Natural killer cell treated with Interleukin-12 subunit alpha and Interleukin-12 subunit beta and Interleukin-15 and Interleukin-18, amount 100 ng/mL, for 72 hours (primary cell): ENCODE data around the gene CFAP61. TPM values are rescaled to one million over a fixed set of nuclear protein-coding genes. Genes with fewer than 3 reads are reported as not detected.
"Not testable (repeated sequence)": the region's sequence is repeated elsewhere in the genome, so short reads cannot be mapped to it uniquely, and the experiment has no call there.

Experiments
- ATAC-seq, 2 donors: fragments of 150-1000 bp; cut with Tn5 transposase in 1 of 2; sonication (Bioruptor Pico), chemical (Tn5 transposase) in 1 of 2; 2 replicates each; pipeline ENCODE4 v1.10.0; 2021
- DNase-seq: peaks from one replicate; pipeline ENCODE4 v3.0.0; 2022; ENCODE audit warnings: low spot score
- H3K27ac Mint-ChIP-seq, 2 donors: 1 replicate in 1 of 2; 2 replicates in 1 of 2; pipeline ENCODE4 v1.8.0; 2022; ENCODE audit warnings: mixed read lengths in 2 of 2, mild to moderate bottlenecking in 1 of 2, moderate library complexity in 1 of 2
- H3K27me3 Mint-ChIP-seq, 2 donors: 1 replicate in 1 of 2; 2 replicates in 1 of 2; pipeline ENCODE4 v1.8.0; 2022; ENCODE audit warnings: mixed read lengths in 2 of 2
- H3K36me3 Mint-ChIP-seq: one replicate; pipeline ENCODE4 v1.8.0; 2022; ENCODE audit warnings: mixed read lengths
- H3K4me1 Mint-ChIP-seq, 2 donors: 1 replicate in 1 of 2; 2 replicates in 1 of 2; pipeline ENCODE4 v1.8.0; 2022; ENCODE audit warnings: low read depth in 2 of 2, mixed read lengths in 2 of 2, mild to moderate bottlenecking in 1 of 2
- H3K4me3 Mint-ChIP-seq: one replicate; pipeline ENCODE4 v1.8.0; 2022; ENCODE audit warnings: mixed read lengths
- H3K9me3 Mint-ChIP-seq: 2 replicates; pipeline ENCODE4 v1.8.0; 2022; ENCODE audit warnings: mixed read lengths
- total RNA-seq, 2 donors: library from RNA; stranded (reverse); gene quantifications; one replicate each; pipeline ENCODE4 v1.2.3, GENCODE V29; 2022

The CFAP61 gene
- total RNA-seq, 2 donors from 2014 or later = not detected

DNA sequence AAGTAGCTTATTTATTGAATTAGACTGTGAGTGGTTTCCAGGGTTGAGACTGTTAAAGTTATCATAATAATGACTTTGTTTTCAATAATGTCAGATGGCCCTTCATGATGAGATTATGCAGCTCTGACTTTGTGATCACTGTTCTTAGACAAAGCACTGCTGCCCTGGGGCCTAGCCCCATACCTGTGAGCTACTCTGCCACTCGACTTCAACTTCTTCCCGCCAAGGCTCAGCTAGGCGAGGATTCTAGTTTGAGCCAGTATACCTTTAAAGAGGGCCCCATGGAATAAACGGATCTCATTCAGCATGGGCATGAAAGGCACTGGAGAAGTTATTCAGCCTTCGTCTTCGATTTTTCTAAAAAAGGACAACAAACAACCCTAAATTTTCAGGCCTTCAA is 270.6 kb downstream of the CFAP61 start:
- ATAC-seq (no peak), DNase-seq (no peak)
- no peaks in the 10 kb centered on the region for H3K4me1 Mint-ChIP-seq
- no peak overlapping the region for H3K4me3 Mint-ChIP-seq
- H3K27ac Mint-ChIP-seq = no peak overlapping the region
- no peaks in the 10 kb centered on the region for H3K9me3 Mint-ChIP-seq
- peaks cover 5 to 24% of the 10 kb centered on the region in 2 donors for H3K27me3 Mint-ChIP-seq
- no peaks in the 10 kb centered on the region for H3K36me3 Mint-ChIP-seq

DNA sequence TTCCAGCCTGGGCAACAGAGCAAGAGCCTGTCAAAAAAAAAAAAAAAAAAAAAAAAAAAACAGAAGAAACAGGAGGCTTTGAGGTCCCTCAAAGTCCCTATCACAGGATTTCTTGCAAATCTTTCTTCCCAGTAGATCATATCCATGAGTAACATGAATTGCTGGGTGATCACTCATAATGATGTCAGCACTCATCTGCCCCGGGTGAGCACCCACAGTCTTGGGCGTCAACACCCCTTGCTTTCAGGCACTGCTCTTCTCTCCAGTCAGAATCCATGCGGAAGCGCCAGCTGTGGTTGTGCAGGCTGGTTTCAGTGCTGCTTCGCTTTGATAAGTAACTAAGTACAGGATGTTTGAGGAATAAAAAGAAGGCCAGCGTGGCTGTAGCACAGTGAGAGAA is 275.4 kb downstream of the CFAP61 start:
- DNase-seq (no peak), ATAC-seq (no peak)
- no peaks in the 10 kb centered on the region for H3K4me1 Mint-ChIP-seq
- H3K36me3 Mint-ChIP-seq = no peaks in the 10 kb centered on the region
- H3K4me3 Mint-ChIP-seq = no peak overlapping the region
- no peaks in the 10 kb centered on the region for H3K9me3 Mint-ChIP-seq
- peaks cover 11 to 37% of the 10 kb centered on the region in 2 donors for H3K27me3 Mint-ChIP-seq
- no peak overlapping the region for H3K27ac Mint-ChIP-seq

DNA sequence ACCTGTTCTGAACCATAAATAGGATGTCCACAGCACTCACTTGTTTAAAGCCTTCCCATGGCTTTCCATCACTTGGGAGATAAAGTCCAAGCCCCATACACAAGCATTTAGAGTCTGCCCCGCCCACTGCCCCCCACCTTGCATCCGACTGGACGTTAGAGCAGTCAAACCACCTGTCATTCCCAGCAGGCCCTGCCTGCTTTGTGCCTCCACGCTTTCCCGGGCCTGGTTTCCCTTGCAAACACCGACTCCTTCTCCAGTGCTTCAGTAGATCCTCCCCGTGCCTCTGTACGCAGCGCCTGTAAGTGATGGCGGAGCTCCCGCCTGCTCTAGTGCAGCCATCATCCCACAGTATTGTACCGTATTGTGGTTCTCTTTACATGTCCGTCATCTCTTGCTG is 277.2 kb downstream of the CFAP61 start:
- H3K27me3 Mint-ChIP-seq = peaks cover 11 to 37% of the 10 kb centered on the region in 2 donors
- H3K36me3 Mint-ChIP-seq = no peaks in the 10 kb centered on the region
- no peaks in the 10 kb centered on the region for H3K4me1 Mint-ChIP-seq
- ATAC-seq = no peak
- H3K9me3 Mint-ChIP-seq = no peaks in the 10 kb centered on the region
- no peak overlapping the region for H3K27ac Mint-ChIP-seq
- H3K4me3 Mint-ChIP-seq = no peak overlapping the region
- DNase-seq = no peak

DNA sequence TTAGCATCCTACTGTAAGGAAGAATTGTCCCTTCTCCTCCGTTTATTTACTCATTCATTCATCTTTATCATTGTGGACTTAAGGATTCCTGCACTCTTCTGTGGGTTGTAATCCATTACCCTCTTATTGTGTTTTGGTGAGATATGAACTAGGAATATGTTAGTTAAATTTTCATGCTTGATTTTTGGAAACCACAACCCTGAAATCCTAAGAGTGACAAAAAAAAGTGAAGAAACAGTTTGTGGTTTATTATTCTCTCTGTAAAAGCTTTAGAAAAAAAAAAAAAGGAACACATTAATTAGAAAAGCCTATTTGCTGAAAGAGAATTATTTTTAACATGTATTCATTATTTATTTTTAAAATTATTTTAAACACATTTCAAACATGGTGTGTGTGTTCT is 278.8 kb downstream of the CFAP61 start:
- ATAC-seq = no peak
- Mint-ChIP-seq H3K9me3 (no peaks in the 10 kb centered on the region), H3K27ac (no peak overlapping the region), H3K27me3 (peaks cover 11 to 31% of the 10 kb centered on the region in 2 donors), H3K4me3 (no peak overlapping the region), H3K4me1 (no peaks in the 10 kb centered on the region), H3K36me3 (no peaks in the 10 kb centered on the region)
- no peak for DNase-seq

DNA sequence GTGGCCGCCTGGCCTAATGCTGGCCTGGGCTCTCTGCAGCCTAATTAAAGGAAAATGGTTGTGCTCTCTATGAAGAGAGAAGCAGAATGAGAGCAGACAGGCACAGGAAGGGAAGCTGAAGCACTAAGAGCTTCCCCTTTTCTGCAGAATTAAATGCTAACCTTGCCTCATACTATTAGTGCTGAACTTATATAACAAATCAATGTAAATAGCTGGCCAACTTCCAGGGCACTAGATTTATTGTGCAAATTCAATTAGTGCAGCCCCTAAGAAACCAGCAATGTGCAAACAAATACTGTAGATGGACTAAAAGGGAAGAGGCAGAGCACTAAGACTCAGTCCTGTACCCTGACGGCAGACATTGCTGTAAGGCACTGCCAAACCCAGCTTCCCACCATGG is 279.5 kb downstream of the CFAP61 start:
- ATAC-seq = no peak
- Mint-ChIP-seq H3K36me3 (no peaks in the 10 kb centered on the region), H3K9me3 (no peaks in the 10 kb centered on the region), H3K4me1 (no peaks in the 10 kb centered on the region), H3K27me3 (peaks cover 8 to 24% of the 10 kb centered on the region in 2 donors), H3K4me3 (no peak overlapping the region), H3K27ac (no peak overlapping the region)
- no peak for DNase-seq

DNA sequence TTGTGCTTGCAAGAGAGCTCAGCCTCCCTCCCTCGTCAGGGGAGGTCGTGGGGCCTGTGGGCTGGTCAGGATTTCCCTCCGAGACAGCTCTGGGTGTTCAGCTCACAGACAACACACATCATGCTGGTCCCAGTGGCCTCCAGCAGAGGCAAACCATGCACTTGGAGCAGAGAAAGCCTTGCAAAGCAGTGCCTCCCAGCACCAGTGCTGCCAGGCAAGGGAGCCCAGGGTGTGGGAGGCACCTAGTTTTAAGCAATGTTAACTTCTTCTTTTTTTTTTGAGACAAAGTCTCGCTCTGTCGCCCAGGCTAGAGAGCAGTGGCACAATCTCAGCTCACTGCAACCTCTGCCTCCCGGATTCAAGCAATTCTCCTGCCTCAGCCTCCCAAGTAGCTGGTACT is 281.5 kb downstream of the CFAP61 start:
- no peaks in the 10 kb centered on the region for H3K36me3 Mint-ChIP-seq
- peaks cover 3 to 15% of the 10 kb centered on the region in 2 donors for H3K27me3 Mint-ChIP-seq
- DNase-seq = no peak
- no peaks in the 10 kb centered on the region for H3K9me3 Mint-ChIP-seq
- no peaks in the 10 kb centered on the region for H3K4me1 Mint-ChIP-seq
- H3K4me3 Mint-ChIP-seq = no peak overlapping the region
- H3K27ac Mint-ChIP-seq = no peak overlapping the region
- ATAC-seq = no peak

DNA sequence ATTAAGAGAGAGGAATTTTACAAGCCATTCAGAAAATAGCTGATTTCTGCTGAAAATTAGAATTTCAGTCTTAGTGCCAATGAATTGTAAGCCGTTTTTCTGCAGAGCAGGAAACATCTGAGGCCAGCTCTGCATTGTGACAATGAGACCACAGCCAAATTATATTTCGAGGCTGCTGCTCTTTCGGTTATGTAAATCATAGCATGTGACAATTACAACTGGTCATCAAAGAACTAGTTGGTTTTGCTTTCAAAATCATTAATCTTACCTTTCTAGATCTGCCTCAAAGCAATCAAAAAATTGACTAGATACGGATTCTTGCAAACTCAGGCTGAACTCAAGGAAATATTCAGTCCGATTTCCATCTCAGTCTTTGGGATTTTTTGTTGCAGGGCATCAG is 282.2 kb downstream of the CFAP61 start:
- Mint-ChIP-seq H3K27ac (no peak overlapping the region), H3K4me3 (no peak overlapping the region), H3K36me3 (no peaks in the 10 kb centered on the region), H3K9me3 (no peaks in the 10 kb centered on the region), H3K4me1 (no peaks in the 10 kb centered on the region), H3K27me3 (peaks cover 0 to 9% of the 10 kb centered on the region in 2 donors)
- ATAC-seq (no peak), DNase-seq (no peak)

DNA sequence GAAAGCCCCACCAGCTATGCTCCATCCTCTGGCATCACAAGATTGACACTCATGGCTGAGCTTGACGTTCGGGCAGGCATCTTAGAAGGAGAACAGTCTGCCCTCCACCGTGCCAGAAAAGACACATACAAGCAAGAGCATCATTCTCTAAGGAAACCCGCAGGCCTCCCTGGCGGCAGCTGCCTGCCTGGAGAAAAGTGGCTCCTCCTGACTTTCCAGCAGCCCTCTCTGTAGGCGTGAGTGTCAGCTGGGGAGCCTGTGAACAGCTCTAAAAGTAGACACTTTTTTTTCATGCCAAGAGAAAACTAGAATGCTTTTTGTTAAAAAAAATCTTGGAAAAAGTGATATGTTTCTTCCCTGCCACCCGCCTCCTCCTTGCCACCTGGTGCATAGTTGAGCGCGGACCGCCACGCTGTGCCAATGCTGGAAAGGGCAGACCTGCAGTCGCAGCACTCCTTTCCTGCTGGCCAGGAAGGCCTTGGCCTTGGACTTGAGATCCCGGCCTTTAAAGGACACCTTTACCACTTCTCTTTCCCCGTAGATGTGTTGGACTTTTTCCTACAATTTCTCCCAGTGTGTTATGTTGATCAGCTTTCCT is 285.9 kb downstream of the CFAP61 start:
- Mint-ChIP-seq H3K27ac (no peak overlapping the region), H3K27me3 (peaks cover 4 to 5% of the 10 kb centered on the region in 2 donors), H3K9me3 (no peaks in the 10 kb centered on the region), H3K4me1 (no peaks in the 10 kb centered on the region), H3K4me3 (no peak overlapping the region), H3K36me3 (no peaks in the 10 kb centered on the region)
- ATAC-seq = no peak
- DNase-seq = no peak

DNA sequence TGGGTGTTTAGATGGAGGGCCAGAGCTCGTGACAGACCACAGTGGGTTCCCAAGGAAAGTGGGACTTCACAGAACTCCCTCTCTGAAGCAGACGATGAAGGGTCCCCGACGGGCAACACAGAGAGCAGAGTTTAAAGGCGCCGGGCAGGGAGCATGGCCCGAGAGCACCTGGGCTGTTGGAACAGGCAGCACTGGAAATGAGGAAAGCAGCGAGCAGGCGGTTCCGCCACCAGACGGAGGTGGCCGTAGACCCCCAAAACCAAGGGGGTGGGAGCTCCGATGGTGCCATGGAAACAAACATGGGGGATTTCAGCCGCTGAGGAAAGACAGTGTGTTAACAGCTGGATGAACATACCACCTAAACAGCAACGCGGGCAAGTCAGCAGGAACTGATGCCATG is 288.1 kb downstream of the CFAP61 start:
- Mint-ChIP-seq H3K27me3 (peaks cover 6 to 10% of the 10 kb centered on the region in 2 donors), H3K36me3 (no peaks in the 10 kb centered on the region), H3K9me3 (no peaks in the 10 kb centered on the region), H3K27ac (no peak overlapping the region), H3K4me1 (no peaks in the 10 kb centered on the region), H3K4me3 (no peak overlapping the region)
- DNase-seq (no peak), ATAC-seq (no peak)

DNA sequence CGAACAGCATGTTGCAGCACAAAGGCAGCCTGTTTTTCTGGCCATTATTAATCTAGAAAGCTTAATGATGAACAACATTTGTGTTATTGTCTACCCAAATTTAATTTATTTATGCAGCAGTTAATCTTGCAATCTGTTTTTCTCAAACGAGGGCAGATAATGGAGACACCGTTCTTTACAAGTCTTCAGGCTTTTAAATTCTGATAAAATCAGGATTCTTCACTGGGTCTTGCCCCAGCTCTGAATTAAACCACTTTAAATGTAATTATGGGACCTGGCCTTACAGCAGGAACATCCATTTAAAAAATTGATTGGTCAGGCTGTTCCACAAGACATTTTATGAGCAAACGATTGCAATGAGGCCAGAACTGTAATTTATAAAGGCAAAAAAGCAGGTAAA is 289.0 kb downstream of the CFAP61 start:
- ATAC-seq (no peak), DNase-seq (no peak)
- Mint-ChIP-seq H3K4me3 (no peak overlapping the region), H3K27me3 (peaks cover 6 to 10% of the 10 kb centered on the region in 2 donors), H3K4me1 (no peaks in the 10 kb centered on the region), H3K27ac (no peak overlapping the region), H3K36me3 (no peaks in the 10 kb centered on the region), H3K9me3 (no peaks in the 10 kb centered on the region)

DNA sequence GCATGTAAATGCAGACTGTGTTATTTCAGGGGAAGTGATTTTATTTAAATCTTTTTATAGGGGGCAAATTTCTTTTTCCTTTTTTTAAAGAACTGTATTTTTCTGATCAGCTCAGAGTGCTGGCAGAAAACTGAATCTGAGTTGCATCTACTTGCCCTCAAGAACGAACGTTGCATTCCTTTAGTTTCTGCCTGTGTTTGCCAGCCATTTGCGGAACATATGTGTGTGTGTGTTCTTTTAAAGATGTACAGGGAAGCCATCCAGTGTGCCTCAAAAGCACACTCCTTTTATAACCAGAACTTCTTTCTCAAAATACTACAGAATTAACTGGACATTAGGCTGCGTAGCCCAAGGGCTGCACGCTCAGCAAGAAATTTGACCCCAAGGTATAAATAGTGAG is 289.7 kb downstream of the CFAP61 start:
- Mint-ChIP-seq H3K36me3 (peaks cover 2% of the 10 kb centered on the region), H3K9me3 (no peaks in the 10 kb centered on the region), H3K4me1 (no peaks in the 10 kb centered on the region), H3K27me3 (peaks cover 8 to 13% of the 10 kb centered on the region in 2 donors), H3K4me3 (no peak overlapping the region), H3K27ac (no peak overlapping the region)
- no peak for DNase-seq
- ATAC-seq = no peak

DNA sequence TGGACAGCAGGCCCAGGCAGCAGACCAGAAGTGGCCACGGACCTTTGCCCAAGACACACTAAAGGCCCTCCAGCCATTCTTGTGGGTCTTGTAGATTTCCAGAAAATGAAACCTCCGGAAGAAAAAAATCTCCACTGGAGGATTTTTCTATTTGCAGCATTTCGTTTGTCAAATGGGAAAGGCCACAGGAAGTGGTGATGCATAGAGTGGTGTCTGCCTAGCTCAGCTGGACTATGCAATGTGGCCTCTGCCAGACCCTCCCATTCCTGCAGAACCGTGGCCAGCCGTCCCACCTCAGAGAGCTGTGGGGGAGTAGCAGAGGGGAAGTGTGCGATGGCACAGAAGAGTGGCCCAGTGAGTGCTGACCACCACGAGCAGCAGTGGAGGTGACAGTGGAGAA is 291.6 kb downstream of the CFAP61 start:
- no peak overlapping the region for H3K4me3 Mint-ChIP-seq
- no peak for ATAC-seq

DNA sequence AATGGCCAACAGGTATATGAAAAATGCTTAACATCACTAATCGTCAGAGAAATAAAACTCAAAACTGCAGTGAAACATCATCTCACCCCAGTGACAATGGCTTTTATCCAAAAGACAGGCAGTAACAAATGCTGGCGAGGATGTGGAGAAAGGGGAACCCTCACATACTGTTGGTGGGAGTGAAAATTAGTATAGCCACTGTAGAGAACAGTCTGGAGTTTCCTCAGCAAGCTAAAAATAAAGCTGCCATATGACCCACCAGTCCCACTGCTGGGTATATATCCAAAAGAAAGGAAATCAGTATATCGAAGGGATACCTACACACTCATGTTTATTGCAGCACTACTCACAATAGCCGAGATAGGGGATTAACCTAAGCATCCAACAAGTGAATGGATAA is 292.1 kb downstream of the CFAP61 start:
- Mint-ChIP-seq H3K27ac (no peak overlapping the region), H3K9me3 (no peaks in the 10 kb centered on the region), H3K36me3 (peaks cover 4% of the 10 kb centered on the region), H3K4me3 (no peak overlapping the region), H3K27me3 (peaks cover 14 to 30% of the 10 kb centered on the region in 2 donors), H3K4me1 (peaks cover 0 to 3% of the 10 kb centered on the region in 2 donors)
- DNase-seq = no peak
- ATAC-seq = no peak

More for the DNA sequence above, 291.6 kb downstream of the CFAP61 start:
- no peaks in the 10 kb centered on the region for H3K4me1 Mint-ChIP-seq
- peaks cover 10 to 25% of the 10 kb centered on the region in 2 donors for H3K27me3 Mint-ChIP-seq
- no peak overlapping the region for H3K27ac Mint-ChIP-seq
- peaks cover 4% of the 10 kb centered on the region for H3K36me3 Mint-ChIP-seq
- DNase-seq = no peak
- H3K9me3 Mint-ChIP-seq = no peaks in the 10 kb centered on the region

DNA sequence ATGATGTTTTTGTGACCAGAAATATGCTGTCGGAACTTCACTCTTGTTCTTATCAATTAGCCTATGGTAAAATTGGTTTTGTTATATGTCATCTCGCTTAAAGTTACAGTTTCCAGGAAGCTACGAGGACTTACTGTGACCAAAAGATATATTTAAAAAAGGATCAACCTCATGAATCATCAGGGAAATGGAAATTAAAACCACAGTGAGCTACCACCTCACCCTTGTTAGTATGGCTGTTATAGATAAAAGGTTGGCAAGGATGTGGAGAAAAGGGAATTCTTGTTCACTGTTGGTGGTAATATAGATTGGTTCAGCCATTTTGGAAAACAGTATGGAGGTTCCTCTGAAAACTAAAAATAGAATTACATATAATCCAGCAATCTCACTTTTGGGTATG is 301.2 kb downstream of the CFAP61 start:
- Mint-ChIP-seq H3K36me3 (peaks cover 5% of the 10 kb centered on the region), H3K27ac (peak overlapping the region in 1 of 2 donors; percentile 75), H3K9me3 (no peaks in the 10 kb centered on the region), H3K27me3 (peaks cover 17 to 36% of the 10 kb centered on the region in 2 donors), H3K4me1 (peaks cover 4 to 23% of the 10 kb centered on the region in 2 donors), H3K4me3 (no peak overlapping the region)
- no peak for ATAC-seq
- no peak for DNase-seq

DNA sequence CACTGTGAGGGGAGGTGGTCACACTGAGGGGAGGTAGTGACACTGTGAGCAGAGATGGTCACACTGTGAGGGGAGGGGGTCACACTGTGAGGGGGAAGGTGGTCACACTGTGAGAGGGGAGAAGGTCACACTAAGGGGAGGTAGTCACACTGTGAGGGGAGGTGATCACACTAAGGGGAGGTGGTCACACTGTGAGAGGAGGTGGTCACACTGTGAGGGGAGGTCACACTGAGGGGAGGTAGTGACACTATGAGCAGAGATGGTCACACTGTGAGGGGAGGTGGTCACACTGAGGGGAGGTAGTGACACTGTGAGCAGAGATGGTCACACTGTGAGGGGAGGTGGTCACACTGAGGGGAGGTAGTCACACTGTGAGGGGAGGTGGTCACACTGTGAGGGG is 303.2 kb downstream of the CFAP61 start:
- peaks cover 12 to 32% of the 10 kb centered on the region in 2 donors for H3K4me1 Mint-ChIP-seq
- not testable (repeated sequence) for H3K36me3 Mint-ChIP-seq, DNase-seq, ATAC-seq, H3K4me3 Mint-ChIP-seq, H3K9me3 Mint-ChIP-seq, H3K27ac Mint-ChIP-seq
- H3K27me3 Mint-ChIP-seq = peaks cover 12 to 18% of the 10 kb centered on the region in 2 donors
